ENCODE data around the gene GRK2.
"Not testable (repeated sequence)": the region's sequence is repeated elsewhere in the genome, so short reads cannot be mapped to it uniquely, and the experiment has no call there.

DNA sequence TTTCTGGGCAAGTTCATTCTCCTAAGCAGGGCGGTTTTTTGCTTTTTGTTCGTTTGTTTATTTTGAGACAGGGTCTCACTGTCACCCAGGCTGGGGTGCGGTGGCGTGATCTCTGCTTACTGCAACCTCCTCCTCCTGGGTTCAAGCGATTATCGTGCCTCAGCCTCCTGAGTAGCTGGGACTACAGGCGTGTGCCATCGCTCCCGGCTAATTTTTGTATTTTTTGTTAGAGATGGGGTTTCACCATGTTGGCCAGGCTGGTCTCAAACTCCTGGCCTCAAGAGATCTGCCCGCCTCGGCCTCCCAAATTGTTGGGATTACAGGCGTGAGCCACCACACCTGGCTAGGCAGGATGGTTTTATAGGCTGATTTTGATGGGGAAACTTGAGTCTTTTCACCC, 52.6 kb downstream of the GRK2 start:
- TF ChIP-seq, protein P1, sequence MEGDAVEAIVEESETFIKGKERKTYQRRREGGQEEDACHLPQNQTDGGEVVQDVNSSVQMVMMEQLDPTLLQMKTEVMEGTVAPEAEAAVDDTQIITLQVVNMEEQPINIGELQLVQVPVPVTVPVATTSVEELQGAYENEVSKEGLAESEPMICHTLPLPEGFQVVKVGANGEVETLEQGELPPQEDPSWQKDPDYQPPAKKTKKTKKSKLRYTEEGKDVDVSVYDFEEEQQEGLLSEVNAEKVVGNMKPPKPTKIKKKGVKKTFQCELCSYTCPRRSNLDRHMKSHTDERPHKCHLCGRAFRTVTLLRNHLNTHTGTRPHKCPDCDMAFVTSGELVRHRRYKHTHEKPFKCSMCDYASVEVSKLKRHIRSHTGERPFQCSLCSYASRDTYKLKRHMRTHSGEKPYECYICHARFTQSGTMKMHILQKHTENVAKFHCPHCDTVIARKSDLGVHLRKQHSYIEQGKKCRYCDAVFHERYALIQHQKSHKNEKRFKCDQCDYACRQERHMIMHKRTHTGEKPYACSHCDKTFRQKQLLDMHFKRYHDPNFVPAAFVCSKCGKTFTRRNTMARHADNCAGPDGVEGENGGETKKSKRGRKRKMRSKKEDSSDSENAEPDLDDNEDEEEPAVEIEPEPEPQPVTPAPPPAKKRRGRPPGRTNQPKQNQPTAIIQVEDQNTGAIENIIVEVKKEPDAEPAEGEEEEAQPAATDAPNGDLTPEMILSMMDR (conservative IDR thresholded peaks at IDR 0.05; ENCODE audit: low read depth, low read length) = not testable (repeated sequence)
- not testable (repeated sequence) for TF ChIP-seq EZH2 (IDR thresholded peaks at IDR 0.05; ENCODE audit: borderline replicate concordance, low read depth, low read length, poor library complexity, severe bottlenecking)

All from A673 (cell line).